OCI-LY7 (cell line): Measurements from ENCODE around the gene PRG3. TPM values are rescaled to one million over a fixed set of nuclear protein-coding genes. Genes with fewer than 3 reads are reported as not detected.

Experiments used
- BruUV-seq: library from RNA; stranded (reverse); fragments of 400-500 nt; replicated peaks from 2 replicates; lab custom pipeline; 2021; lab: Mats Ljungman, UMichigan
- CTCF ChIA-PET: fragments of 300-600 bp; sonication (Branson Sonifier 250); formaldehyde crosslinking; loops from one replicate; lab custom pipeline; 2022; ENCODE audit warnings: antibody characterized with exemption; ENCODE audit not compliant: unreplicated experiment; lab: Charles Lee
- POLR2A ChIA-PET: fragments of 300-600 bp; sonication (Branson Sonifier 250); formaldehyde crosslinking; loops from one replicate; lab custom pipeline; 2022; ENCODE audit warnings: antibody characterized with exemption; lab: Charles Lee
- DNase-seq: peaks from one replicate; pipeline ENCODE4 v3.0.0-alpha.2; 2015; ENCODE audit warnings: low spot score
- H2AFZ ChIP-seq: fragments of 200-600 bp; sonication (generic), shearing (Covaris generic); 2 replicates; pipeline ENCODE4 v1.6.1; 2014; ENCODE audit warnings: mild to moderate bottlenecking, antibody characterized with exemption, low read length, moderate library complexity
- H3K27ac ChIP-seq: fragments of 200-600 bp; sonication (generic); 2 replicates; pipeline ENCODE4 v1.5.1; 2014; ENCODE audit warnings: mixed run types, low read depth, mild to moderate bottlenecking, moderate library complexity, low read length, inconsistent platforms; ENCODE audit not compliant: poor library complexity, severe bottlenecking
- H3K36me3 ChIP-seq: fragments of 200-600 bp; sonication (generic); 2 replicates; pipeline ENCODE4 v1.6.1; 2014; ENCODE audit warnings: mild to moderate bottlenecking, antibody characterized with exemption, low read length, moderate library complexity, mixed read lengths; ENCODE audit not compliant: insufficient read depth
- H3K4me1 ChIP-seq: fragments of 200-600 bp; sonication (generic); 2 replicates; pipeline ENCODE4 v1.5.1; 2014; ENCODE audit warnings: mild to moderate bottlenecking, low read length; ENCODE audit not compliant: insufficient read depth, poor library complexity, severe bottlenecking
- H3K4me2 ChIP-seq: fragments of 200-600 bp; sonication (generic); 2 replicates; pipeline ENCODE4 v1.6.1; 2014; ENCODE audit warnings: mild to moderate bottlenecking, low read length
- H3K4me3 ChIP-seq: fragments of 200-600 bp; sonication (generic); 2 replicates; pipeline ENCODE4 v1.5.1; 2014; ENCODE audit warnings: mild to moderate bottlenecking, low read depth, low read length; ENCODE audit not compliant: poor library complexity, severe bottlenecking
- H3K79me2 ChIP-seq: fragments of 200-600 bp; sonication (generic); 2 replicates; pipeline ENCODE4 v1.6.1; 2016; ENCODE audit warnings: low read depth, mild to moderate bottlenecking, low read length, moderate library complexity, mixed read lengths; ENCODE audit not compliant: insufficient read depth
- H3K9me2 ChIP-seq: fragments of 200-600 bp; sonication (generic); 2 replicates; pipeline ENCODE4 v1.6.1; 2016; ENCODE audit warnings: mild to moderate bottlenecking, low read length, mixed read lengths; ENCODE audit not compliant: insufficient read depth
- H3K9me3 ChIP-seq: fragments of 200-600 bp; sonication (generic); 2 replicates; pipeline ENCODE4 v1.6.1; 2014; ENCODE audit warnings: mild to moderate bottlenecking, mixed run types, low read length, mixed read lengths
- H4K20me1 ChIP-seq: fragments of 200-600 bp; sonication (generic); 2 replicates; pipeline ENCODE4 v1.6.1; 2014; ENCODE audit warnings: mild to moderate bottlenecking, antibody characterized with exemption, low read length, moderate library complexity, mixed read lengths; ENCODE audit not compliant: insufficient read depth
- EZH2phosphoT487 ChIP-seq: fragments of 200-600 bp; sonication (generic); IDR thresholded peaks from 2 replicates; pipeline ENCODE4 v1.6.1; 2018; ENCODE audit warnings: low read depth, borderline replicate concordance, mild to moderate bottlenecking, mixed run types, antibody characterized with exemption, low read length, moderate library complexity, mixed read lengths
- intact Hi-C: fragments of 100-400 bp; cut with micrococcal nuclease; formaldehyde crosslinking; loops from one replicate; pipeline ENCODE4 v1.10.0; 2022; ENCODE audit not compliant: unreplicated experiment
- total RNA-seq, 2 experiments: library from RNA; depleted of rRNA in 1 of 2; stranded (reverse); fragments of >200 nt in 1 of 2; shearing (Covaris generic) in 1 of 2; gene quantifications; 2 replicates each; pipeline ENCODE4 v1.2.3, GENCODE V29; 2014 to 2022
- TF ChIP-seq, protein P1 (sequence below): fragments of 200-600 bp; sonication (generic); conservative IDR thresholded peaks from 2 replicates; pipeline ENCODE4 v1.5.1; 2014; ENCODE audit warnings: mild to moderate bottlenecking, antibody characterized with exemption, low read length, moderate library complexity, mixed read lengths

The PRG3 gene
- total RNA-seq, 2 experiments from 2014 or later: not detected

DNA sequence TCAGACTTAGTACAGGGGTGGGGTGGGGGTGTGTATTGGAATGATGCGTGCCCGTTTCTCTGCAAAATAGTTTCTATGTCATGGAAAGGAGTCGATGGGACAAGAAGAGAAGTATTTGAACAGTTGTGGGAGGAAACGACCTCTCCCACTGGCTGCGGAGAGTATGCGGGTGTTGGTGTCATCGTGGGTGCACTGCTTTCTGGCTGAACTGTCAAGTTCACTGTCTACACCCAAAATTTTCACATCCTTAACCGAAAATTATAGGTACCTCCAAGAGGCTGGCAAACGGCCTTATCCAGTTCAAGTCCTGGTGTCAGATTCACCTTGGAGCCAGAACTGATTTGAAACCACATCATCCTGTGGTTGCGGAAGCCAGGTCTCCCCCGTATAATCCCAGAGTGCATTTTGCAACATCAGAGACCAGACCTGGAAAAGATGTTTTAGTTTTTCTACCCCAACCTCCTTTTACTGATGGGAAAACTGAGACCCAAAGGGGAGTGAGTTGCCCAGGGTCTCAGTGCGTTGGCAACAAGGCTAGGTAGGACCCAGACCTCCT is 44.8 kb downstream of the PRG3 start:
- BruUV-seq: TSS peak; percentile 98
- DNase-seq: no peak
- no peaks in the 10 kb centered on the region for H3K9me2 ChIP-seq

DNA sequence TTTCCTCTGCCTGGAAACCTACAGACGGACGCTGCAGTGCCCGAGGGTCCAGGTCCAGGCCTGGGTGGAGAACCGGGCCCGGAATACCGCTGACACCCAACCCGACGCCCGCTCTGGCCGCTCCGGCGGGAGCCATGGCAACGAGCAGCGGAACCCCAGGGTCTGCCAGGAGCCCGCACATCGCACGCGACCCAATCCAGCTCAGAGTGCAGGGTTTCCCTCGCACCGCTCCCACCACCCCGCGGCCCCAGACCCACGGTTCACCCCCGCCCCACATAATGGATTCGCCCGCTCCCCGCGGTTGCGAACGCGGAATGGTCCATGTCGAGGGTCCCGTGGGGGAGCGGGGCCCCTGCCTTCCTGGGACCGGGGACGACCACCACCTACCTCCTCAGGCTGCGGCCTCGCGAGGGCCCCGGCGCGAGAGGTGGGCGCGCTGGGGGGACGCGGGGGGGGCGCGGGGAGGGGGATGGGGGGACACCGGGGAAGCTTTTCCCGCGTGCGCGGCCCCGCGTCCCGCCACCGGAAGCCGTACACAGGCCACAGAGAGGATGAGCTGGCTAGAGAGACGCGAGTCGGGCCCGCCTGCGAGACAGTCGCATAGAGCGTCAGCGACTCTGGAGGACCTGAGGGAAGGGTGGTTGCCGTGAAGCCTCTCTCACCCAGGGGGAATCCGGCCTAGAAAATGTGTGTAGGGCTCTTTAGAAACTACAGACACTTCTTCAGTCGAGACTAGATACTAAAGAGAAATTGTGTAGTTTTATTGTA is 45.4 kb downstream of the PRG3 start, which contains the start of gene SSRP1:
Gene SSRP1 (minus strand): TSS at position 550 of the 768 bp plus-strand sequence. CDS start 771 bp downstream, outside the sequence.
- H3K9me3 ChIP-seq: no peaks in the 10 kb centered on the region
- H4K20me1 ChIP-seq: no peaks in the 10 kb centered on the region; the same call in 1 of the 2 replicates
- H3K27ac ChIP-seq: peak within 1 kb of the TSS; percentile 53
- peak within 1 kb of the TSS; percentile 94 for H3K4me2 ChIP-seq
- ChIA-PET CTCF (interaction anchor here (0.7 to 1.0 kb wide), 2 partner anchors 9 to 11 kb away, joined by 3 to 7 read pairs; no protein-coding TSS in a partner anchor), POLR2A (interaction anchor here (0.5 to 4.9 kb wide), 3 partner anchors 10 to 464 kb away, joined by 4 to 57 read pairs (median 4); partner anchors contain the start of gene TNKS1BP1)
- no peaks in the 10 kb centered on the region for H3K9me2 ChIP-seq
- BruUV-seq: no TSS peak
- peak; percentile 95 for DNase-seq
- intact Hi-C loops: loop anchor here (1.0 to 5.0 kb wide), 3 partner anchors 10 to 407 kb away; partner anchors contain the start of genes SELENOH and YPEL4
- no peak for TF ChIP-seq EZH2phosphoT487
- TF ChIP-seq, protein P1, sequence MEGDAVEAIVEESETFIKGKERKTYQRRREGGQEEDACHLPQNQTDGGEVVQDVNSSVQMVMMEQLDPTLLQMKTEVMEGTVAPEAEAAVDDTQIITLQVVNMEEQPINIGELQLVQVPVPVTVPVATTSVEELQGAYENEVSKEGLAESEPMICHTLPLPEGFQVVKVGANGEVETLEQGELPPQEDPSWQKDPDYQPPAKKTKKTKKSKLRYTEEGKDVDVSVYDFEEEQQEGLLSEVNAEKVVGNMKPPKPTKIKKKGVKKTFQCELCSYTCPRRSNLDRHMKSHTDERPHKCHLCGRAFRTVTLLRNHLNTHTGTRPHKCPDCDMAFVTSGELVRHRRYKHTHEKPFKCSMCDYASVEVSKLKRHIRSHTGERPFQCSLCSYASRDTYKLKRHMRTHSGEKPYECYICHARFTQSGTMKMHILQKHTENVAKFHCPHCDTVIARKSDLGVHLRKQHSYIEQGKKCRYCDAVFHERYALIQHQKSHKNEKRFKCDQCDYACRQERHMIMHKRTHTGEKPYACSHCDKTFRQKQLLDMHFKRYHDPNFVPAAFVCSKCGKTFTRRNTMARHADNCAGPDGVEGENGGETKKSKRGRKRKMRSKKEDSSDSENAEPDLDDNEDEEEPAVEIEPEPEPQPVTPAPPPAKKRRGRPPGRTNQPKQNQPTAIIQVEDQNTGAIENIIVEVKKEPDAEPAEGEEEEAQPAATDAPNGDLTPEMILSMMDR: peak; percentile 31; the same call in 1 of the 2 replicates
- H2AFZ ChIP-seq: peak within 1 kb of the TSS; percentile 98
- peaks cover 25% of the 10 kb centered on the region for H3K4me1 ChIP-seq
- H3K4me3 ChIP-seq: peak within 1 kb of the TSS; percentile 76
- peaks cover 41% of the 10 kb centered on the region for H3K36me3 ChIP-seq
- peaks cover 33% of the 10 kb centered on the region for H3K79me2 ChIP-seq

More for the DNA sequence above, 44.8 kb downstream of the PRG3 start:
- TF ChIP-seq, protein P1: no peak
- no peak for TF ChIP-seq EZH2phosphoT487
- ChIA-PET CTCF (no interaction called here), POLR2A (interaction anchor here (0.7 to 4.9 kb wide), 3 partner anchors 10 to 157 kb away, joined by 3 to 57 read pairs (median 4); partner anchors contain the start of gene TNKS1BP1)
- intact Hi-C loops: loop anchor here (5.0 kb wide), 2 partner anchors 311 to 406 kb away; partner anchors contain the start of genes SELENOH and YPEL4
- peak overlapping the region; percentile 76 for H3K4me3 ChIP-seq
- H3K9me3 ChIP-seq: no peaks in the 10 kb centered on the region
- H2AFZ ChIP-seq: peak overlapping the region; percentile 98
- peaks cover 25% of the 10 kb centered on the region for H3K4me1 ChIP-seq
- H3K79me2 ChIP-seq: peaks cover 33% of the 10 kb centered on the region
- peak overlapping the region; percentile 20 for H3K27ac ChIP-seq
- no peaks in the 10 kb centered on the region; the same call in 1 of the 2 replicates for H4K20me1 ChIP-seq
- peaks cover 34% of the 10 kb centered on the region for H3K36me3 ChIP-seq
- peak overlapping the region; percentile 77 for H3K4me2 ChIP-seq
